Peyer's patch (tissue), 4 donors: Measurements from ENCODE around the gene EHF. TPM values are rescaled to one million over a fixed set of nuclear protein-coding genes. Genes with fewer than 3 reads are reported as not detected.
"Not testable (repeated sequence)": the region's sequence is repeated elsewhere in the genome, so short reads cannot be mapped to it uniquely, and the experiment has no call there.

Experiments
- DNase-seq, 3 donors: peaks; one replicate each; pipeline ENCODE4 v3.0.0-alpha.2; 2017 to 2019
- H3K27ac ChIP-seq, 4 donors: fragments of 200-600 bp; sonication (generic); one replicate each; pipeline ENCODE4 v1.5.1; 2016 to 2019
- H3K27me3 ChIP-seq, 2 donors: fragments of 200-600 bp; sonication (generic); one replicate each; pipeline ENCODE4 v1.5.1; 2019
- H3K36me3 ChIP-seq, 3 donors: fragments of 200-600 bp; sonication (generic); one replicate each; pipeline ENCODE4 v1.5.1; 2016 to 2019
- H3K4me1 ChIP-seq, 4 donors: fragments of 200-600 bp; sonication (generic); one replicate each; pipeline ENCODE4 v1.5.1; 2016 to 2019
- H3K4me3 ChIP-seq, 4 donors: fragments of 200-600 bp; sonication (generic); 1 replicate in 3 of 4; 2 replicates in 1 of 4; pipeline ENCODE4 v1.5.1; 2016 to 2019; ENCODE audit warnings: mild to moderate bottlenecking in 1 of 4
- H3K9me3 ChIP-seq, 4 donors: fragments of 200-600 bp; sonication (generic); one replicate each; pipeline ENCODE4 v1.5.1; 2016 to 2019; ENCODE audit warnings: mild to moderate bottlenecking in 1 of 4
- CTCF ChIP-seq, 6 experiments: fragments of 450-650 bp in 4 of 6; fragments of 200-600 bp in 2 of 6; sonication (generic) in 1 of 6; IDR thresholded peaks; one replicate each; pipeline ENCODE4 v1.5.1; 2017 to 2019; ENCODE audit warnings: antibody characterized with exemption in 6 of 6, mild to moderate bottlenecking in 3 of 6, moderate library complexity in 1 of 6
- POLR2A ChIP-seq, 2 donors: fragments of 450-650 bp; IDR thresholded peaks; one replicate each; pipeline ENCODE4 v1.5.1; 2017; ENCODE audit warnings: antibody characterized with exemption in 2 of 2, mild to moderate bottlenecking in 2 of 2, moderate library complexity in 2 of 2
- total RNA-seq, 4 donors: library from RNA; depleted of rRNA; stranded (reverse); fragments of >200 nt; gene quantifications; one replicate each; pipeline ENCODE4 v1.1.0, GENCODE V29; 2016

The EHF gene
- total RNA-seq, 4 donors from 2014 or later = 75.9 to 143 (median 106) TPM

GRCh38 chr11:34588023-34588422 lies 32.9 kb upstream of the EHF start:
- TF ChIP-seq POLR2A (IDR thresholded peaks at IDR 0.05) = no peak
- no peak for TF ChIP-seq CTCF (IDR thresholded peaks at IDR 0.05)
- no peaks in the 10 kb centered on the region for H3K9me3 ChIP-seq
- no peak for DNase-seq
- no peak overlapping the region for H3K27ac ChIP-seq
- no peaks in the 10 kb centered on the region for H3K27me3 ChIP-seq
- no peak overlapping the region for H3K4me3 ChIP-seq
- no peaks in the 10 kb centered on the region for H3K36me3 ChIP-seq
- H3K4me1 ChIP-seq = peaks cover 0 to 21% (median 0%) of the 10 kb centered on the region in 4 donors

GRCh38 chr11:34588701-34589100 lies 32.2 kb upstream of the EHF start:
- no peak for DNase-seq
- Histone ChIP-seq H3K4me1 (peaks cover 0 to 21% (median 0%) of the 10 kb centered on the region in 4 donors), H3K27ac (no peak overlapping the region), H3K27me3 (no peaks in the 10 kb centered on the region), H3K9me3 (no peaks in the 10 kb centered on the region), H3K36me3 (no peaks in the 10 kb centered on the region), H3K4me3 (no peak overlapping the region)
- TF ChIP-seq POLR2A (IDR thresholded peaks at IDR 0.05) (no peak), CTCF (IDR thresholded peaks at IDR 0.05) (no peak)

DNA sequence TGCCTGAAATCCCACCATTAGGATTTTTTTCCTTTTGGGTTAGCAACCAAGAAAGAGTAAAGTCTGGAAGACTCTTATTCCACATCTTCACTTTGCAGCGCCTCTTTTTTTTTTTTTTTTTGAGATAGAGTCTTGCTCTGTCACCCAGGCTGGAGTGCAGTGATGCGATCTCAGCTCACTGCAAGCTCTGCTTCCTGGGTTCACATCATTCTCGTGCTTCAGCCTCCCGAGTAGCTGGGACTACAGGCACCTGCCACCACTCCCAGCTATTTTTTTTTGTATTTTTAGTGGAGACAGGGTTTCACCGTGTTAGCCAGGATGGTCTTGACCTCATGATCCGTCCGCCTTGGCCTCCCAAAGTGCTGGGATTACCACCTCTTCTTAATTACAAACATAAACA lies 31.7 kb upstream of the EHF start:
- H3K4me1 ChIP-seq = peaks cover 0 to 21% (median 0%) of the 10 kb centered on the region in 4 donors
- not testable (repeated sequence) for H3K9me3 ChIP-seq, H3K36me3 ChIP-seq, DNase-seq, H3K27me3 ChIP-seq, H3K27ac ChIP-seq, H3K4me3 ChIP-seq

DNA sequence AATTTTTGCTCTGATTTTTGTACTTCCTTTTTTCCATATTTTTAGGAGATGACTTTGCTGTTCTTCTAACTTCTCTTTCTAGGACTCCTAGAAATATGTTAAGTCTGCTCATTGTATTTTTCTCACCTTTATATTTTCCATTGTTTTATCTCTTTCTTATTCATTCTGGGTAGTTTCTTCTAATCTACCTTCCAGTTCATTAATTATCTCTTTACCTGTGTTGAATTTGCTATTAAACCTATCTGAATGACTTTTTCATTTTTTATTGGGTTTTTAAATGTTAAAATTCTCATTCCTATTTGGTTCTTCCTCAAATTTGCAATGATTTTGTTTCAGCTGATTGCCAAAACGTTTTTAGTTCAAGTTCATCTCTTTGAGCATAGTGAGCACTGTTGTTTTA lies 27.8 kb upstream of the EHF start:
- Histone ChIP-seq H3K27me3 (no peaks in the 10 kb centered on the region), H3K36me3 (no peaks in the 10 kb centered on the region), H3K27ac (no peak overlapping the region), H3K9me3 (no peaks in the 10 kb centered on the region), H3K4me1 (no peaks in the 10 kb centered on the region), H3K4me3 (no peak overlapping the region)
- TF ChIP-seq POLR2A (IDR thresholded peaks at IDR 0.05) (no peak), CTCF (IDR thresholded peaks at IDR 0.05) (no peak)
- DNase-seq = no peak

- Histone ChIP-seq H3K4me3 (no peak overlapping the region), H3K27ac (no peak overlapping the region), H3K9me3 (no peaks in the 10 kb centered on the region), H3K27me3 (no peaks in the 10 kb centered on the region), H3K4me1 (peaks cover 0 to 8% (median under 1%) of the 10 kb centered on the region in 4 donors), H3K36me3 (no peaks in the 10 kb centered on the region)
- no peak for DNase-seq
- no peak for TF ChIP-seq CTCF (IDR thresholded peaks at IDR 0.05)
- TF ChIP-seq POLR2A (IDR thresholded peaks at IDR 0.05) = no peak
These were observed 26.3 kb upstream of the EHF start for GRCh38 chr11:34594603-34595002.

- Histone ChIP-seq H3K27me3 (no peaks in the 10 kb centered on the region), H3K9me3 (no peaks in the 10 kb centered on the region), H3K4me3 (no peak overlapping the region), H3K27ac (no peak overlapping the region), H3K36me3 (no peaks in the 10 kb centered on the region), H3K4me1 (peaks cover 0 to 16% (median 2%) of the 10 kb centered on the region in 4 donors)
- TF ChIP-seq POLR2A (IDR thresholded peaks at IDR 0.05) (no peak), CTCF (IDR thresholded peaks at IDR 0.05) (no peak)
- no peak for DNase-seq
These were observed 25.5 kb upstream of the EHF start for GRCh38 chr11:34595391-34595790.
